Brain microvascular endothelial cell (primary cell): ENCODE measurements around the gene CDKN2B-AS1.
"Not testable (repeated sequence)": the region's sequence is repeated elsewhere in the genome, so short reads cannot be mapped to it uniquely, and the experiment has no call there.

Experiments
- DNase-seq: peaks from one replicate; pipeline ENCODE4 v3.0.0-alpha.2; 2020
- H3K27ac ChIP-seq: fragments of 250-450 bp; sonication (Bioruptor Pico); 2 replicates; pipeline ENCODE4 v1.5.1; 2020; ENCODE audit warnings: mild to moderate bottlenecking, moderate library complexity
- H3K27me3 ChIP-seq: fragments of 250-450 bp; sonication (Bioruptor Pico); replicated peaks from 2 replicates; pipeline ENCODE4 v1.5.1; 2020; ENCODE audit warnings: mild to moderate bottlenecking
- H3K36me3 ChIP-seq: fragments of 250-450 bp; sonication (Bioruptor Pico); replicated peaks from 2 replicates; pipeline ENCODE4 v1.5.1; 2020; ENCODE audit warnings: mild to moderate bottlenecking
- H3K4me3 ChIP-seq: 2 replicates; pipeline ENCODE4 v1.5.1; 2011; ENCODE audit warnings: low read depth, mild to moderate bottlenecking, control low read depth, low read length, moderate library complexity
- in situ Hi-C: cut with HindIII; loops from 2 replicates; pipeline ENCODE4 v1.10.0; 2017; ENCODE audit warnings: low sequenced_read_pairs, low pct_ligation_motif_present
- TF ChIP-seq, protein P1 (sequence below): IDR thresholded peaks from 2 replicates; pipeline ENCODE4 v1.5.1; 2011; ENCODE audit warnings: low read depth, mild to moderate bottlenecking, moderate library complexity, low read length, control low read depth, inconsistent platforms; ENCODE audit errors: missing control alignments

Gene CDKN2B-AS1

DNA sequence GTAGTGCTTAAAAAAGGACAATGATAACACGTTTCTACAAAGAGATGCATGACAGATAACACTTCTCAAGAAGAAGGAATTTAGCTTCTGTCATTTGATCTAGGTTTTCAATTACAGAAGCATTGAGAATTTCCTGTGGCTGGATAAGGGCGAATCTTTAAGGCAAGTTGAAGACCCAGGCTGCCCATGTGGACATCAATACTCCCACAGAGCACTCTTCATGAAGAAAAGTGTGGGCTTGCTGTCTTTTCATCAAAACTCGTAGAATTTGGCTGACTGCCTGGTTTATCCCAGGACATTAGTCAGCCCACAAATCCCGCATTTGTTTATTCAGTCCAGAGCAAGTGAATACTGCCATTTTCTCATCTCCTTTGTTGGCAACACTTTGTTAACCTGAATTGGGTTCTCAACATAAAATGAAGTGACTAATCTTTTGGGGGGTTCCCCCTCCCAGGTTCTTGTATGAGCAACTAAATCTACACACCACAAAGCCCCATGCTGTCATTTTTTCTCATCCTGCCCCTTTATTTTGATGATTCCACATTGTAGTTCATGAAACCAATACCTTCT lies 57.9 kb downstream of the CDKN2B-AS1 start:
- H3K27me3 ChIP-seq: no peaks in the 10 kb centered on the region
- no peaks in the 10 kb centered on the region for H3K36me3 ChIP-seq
- in situ Hi-C loops: no loop called here
- peak overlapping the region; percentile 96 for H3K27ac ChIP-seq
- DNase-seq: peak; percentile 99
- TF ChIP-seq, protein P1, sequence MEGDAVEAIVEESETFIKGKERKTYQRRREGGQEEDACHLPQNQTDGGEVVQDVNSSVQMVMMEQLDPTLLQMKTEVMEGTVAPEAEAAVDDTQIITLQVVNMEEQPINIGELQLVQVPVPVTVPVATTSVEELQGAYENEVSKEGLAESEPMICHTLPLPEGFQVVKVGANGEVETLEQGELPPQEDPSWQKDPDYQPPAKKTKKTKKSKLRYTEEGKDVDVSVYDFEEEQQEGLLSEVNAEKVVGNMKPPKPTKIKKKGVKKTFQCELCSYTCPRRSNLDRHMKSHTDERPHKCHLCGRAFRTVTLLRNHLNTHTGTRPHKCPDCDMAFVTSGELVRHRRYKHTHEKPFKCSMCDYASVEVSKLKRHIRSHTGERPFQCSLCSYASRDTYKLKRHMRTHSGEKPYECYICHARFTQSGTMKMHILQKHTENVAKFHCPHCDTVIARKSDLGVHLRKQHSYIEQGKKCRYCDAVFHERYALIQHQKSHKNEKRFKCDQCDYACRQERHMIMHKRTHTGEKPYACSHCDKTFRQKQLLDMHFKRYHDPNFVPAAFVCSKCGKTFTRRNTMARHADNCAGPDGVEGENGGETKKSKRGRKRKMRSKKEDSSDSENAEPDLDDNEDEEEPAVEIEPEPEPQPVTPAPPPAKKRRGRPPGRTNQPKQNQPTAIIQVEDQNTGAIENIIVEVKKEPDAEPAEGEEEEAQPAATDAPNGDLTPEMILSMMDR: no peak
- no peak overlapping the region for H3K4me3 ChIP-seq

GRCh38 chr9:22053178-22053577 lies 58.6 kb downstream of the CDKN2B-AS1 start:
- H3K36me3 ChIP-seq: no peaks in the 10 kb centered on the region
- TF ChIP-seq, protein P1: no peak
- no peak overlapping the region for H3K4me3 ChIP-seq
- peak; percentile 21 for DNase-seq
- in situ Hi-C loops: no loop called here
- peak overlapping the region; percentile 96 for H3K27ac ChIP-seq
- H3K27me3 ChIP-seq: no peaks in the 10 kb centered on the region

DNA sequence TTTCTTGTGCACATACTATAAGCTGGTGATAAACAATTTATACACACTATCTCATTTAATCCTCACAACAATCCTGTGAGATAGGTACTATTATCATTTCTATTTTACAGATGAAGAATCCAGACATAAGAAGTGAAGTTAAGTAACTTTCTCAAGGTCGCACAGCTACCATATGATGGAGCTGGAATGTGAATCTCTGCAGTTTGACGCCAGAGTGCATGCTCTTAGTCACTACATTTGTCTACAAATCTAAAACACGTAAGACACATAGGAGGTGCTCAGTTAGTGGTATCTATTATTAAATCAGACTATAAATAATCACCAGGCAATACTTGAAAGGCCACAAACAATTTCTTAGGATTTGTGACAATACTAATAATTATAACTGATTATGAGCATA lies 59.5 kb downstream of the CDKN2B-AS1 start:
- TF ChIP-seq, protein P1: no peak
- Histone ChIP-seq H3K27ac (peak overlapping the region; percentile 96), H3K36me3 (no peaks in the 10 kb centered on the region), H3K4me3 (no peak overlapping the region), H3K27me3 (no peaks in the 10 kb centered on the region)
- peak; percentile 76 for DNase-seq
- in situ Hi-C loops: no loop called here

- DNase-seq: no peak
- H3K36me3 ChIP-seq: no peaks in the 10 kb centered on the region
- peak overlapping the region; percentile 96 for H3K27ac ChIP-seq
- no peak overlapping the region for H3K4me3 ChIP-seq
- TF ChIP-seq, protein P1: no peak
- H3K27me3 ChIP-seq: no peaks in the 10 kb centered on the region
- in situ Hi-C loops: no loop called here
Measured at GRCh38 chr9:22054529-22054928, 59.9 kb downstream of the CDKN2B-AS1 start.

GRCh38 chr9:22055090-22055489 lies 60.5 kb downstream of the CDKN2B-AS1 start:
- in situ Hi-C loops: no loop called here
- Histone ChIP-seq H3K36me3 (no peaks in the 10 kb centered on the region), H3K27ac (peak overlapping the region; percentile 96), H3K27me3 (no peaks in the 10 kb centered on the region), H3K4me3 (no peak overlapping the region)
- TF ChIP-seq, protein P1: no peak
- no peak for DNase-seq

DNA sequence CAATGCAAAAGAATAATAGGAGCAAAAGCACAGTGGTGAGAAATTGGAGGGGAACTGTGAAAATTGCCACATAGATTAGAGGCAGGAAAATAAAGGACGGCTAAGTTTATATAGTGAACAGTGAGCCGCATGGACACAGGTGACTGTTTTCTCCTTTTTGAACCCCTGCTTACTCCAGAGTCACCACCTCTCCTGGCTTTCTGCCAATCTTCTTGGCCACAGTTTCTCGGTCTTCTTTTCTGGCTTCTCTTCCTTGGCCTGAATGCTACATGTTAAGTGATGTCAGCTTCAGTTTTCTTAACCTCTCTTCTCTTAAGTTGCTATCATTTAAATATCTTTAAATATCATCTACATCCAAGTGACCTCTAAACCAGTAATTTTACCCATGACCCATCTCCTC lies 61.8 kb downstream of the CDKN2B-AS1 start:
- TF ChIP-seq, protein P1: no peak
- Histone ChIP-seq H3K27ac (no peak overlapping the region), H3K36me3 (no peaks in the 10 kb centered on the region), H3K27me3 (no peaks in the 10 kb centered on the region), H3K4me3 (no peak overlapping the region)
- in situ Hi-C loops: no loop called here
- DNase-seq: no peak

DNA sequence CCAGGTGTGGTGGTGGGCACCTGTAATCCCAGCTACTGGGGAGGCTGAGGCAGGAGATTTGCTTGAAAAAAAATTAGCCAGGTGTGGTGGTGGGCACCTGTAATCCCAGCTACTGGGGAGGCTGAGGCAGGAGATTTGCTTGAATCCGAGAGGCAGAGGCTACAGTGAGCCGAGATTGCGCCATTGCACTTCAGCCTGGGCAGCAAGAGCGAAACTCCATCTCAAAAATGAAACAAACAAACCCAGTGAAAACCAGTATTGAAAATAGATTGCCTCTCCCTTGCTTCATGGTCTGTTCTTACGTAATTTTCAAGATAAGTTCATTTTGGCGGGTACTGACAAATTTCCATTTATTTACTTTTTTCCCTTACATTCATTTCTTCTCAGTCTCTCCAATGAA lies 63.4 kb downstream of the CDKN2B-AS1 start:
- H3K27me3 ChIP-seq, H3K27ac ChIP-seq, DNase-seq, H3K36me3 ChIP-seq, H3K4me3 ChIP-seq, in situ Hi-C loops: not testable (repeated sequence)
